ENCODE measurements around the gene PTPN5. TPM values are rescaled to one million over a fixed set of nuclear protein-coding genes. Genes with fewer than 3 reads are reported as not detected.
"Not testable (repeated sequence)": the region's sequence is repeated elsewhere in the genome, so short reads cannot be mapped to it uniquely, and the experiment has no call there.

PTPN5 gene
- total RNA-seq, 1 donor from 2014 or later = 36.7 TPM

- DNase-seq (ENCODE audit: low spot score in 2 of 2) (no peak), FAIRE-seq (no peak)
Observed at GRCh38 chr11:18696638-18697225, 94.9 kb downstream of the PTPN5 start.

GRCh38 chr11:18692941-18693760, 98.4 kb downstream of the PTPN5 start:
- FAIRE-seq (no peak), DNase-seq (ENCODE audit: low spot score in 2 of 2) (no peak)

- not testable (repeated sequence) for DNase-seq (ENCODE audit: low spot score in 2 of 2); FAIRE-seq
Observed at GRCh38 chr11:18691467-18692140, 100.0 kb downstream of the PTPN5 start.

GRCh38 chr11:18684267-18684666, 107.3 kb downstream of the PTPN5 start:
- DNase-seq (ENCODE audit: low spot score in 2 of 2) (no peak), FAIRE-seq (no peak)

- DNase-seq (ENCODE audit: low spot score in 2 of 2) = no peak
- no peak for FAIRE-seq
Observed at GRCh38 chr11:18682466-18682865, 109.1 kb downstream of the PTPN5 start.

- not testable (repeated sequence) for FAIRE-seq; DNase-seq (ENCODE audit: low spot score in 2 of 2)
Observed at GRCh38 chr11:18681949-18682348, 109.6 kb downstream of the PTPN5 start.

Other genes starting within 250 kb of the PTPN5 start
- 17.5 TPM for gene UEVLD, start 203.1 kb downstream of the PTPN5 start, total RNA-seq
- 1.2 TPM for gene MISFA, start 192.0 kb downstream of the PTPN5 start, total RNA-seq
- gene SPTY2D1, start 157.5 kb downstream of the PTPN5 start, total RNA-seq = 10.2 TPM
- gene TMEM86A, start 93.0 kb downstream of the PTPN5 start, total RNA-seq = 4.9 TPM
- not detected for gene IGSF22, start 65.6 kb downstream of the PTPN5 start, total RNA-seq
- gene MRGPRX1, start 147.6 kb upstream of the PTPN5 start, total RNA-seq = not detected

Data from frontal cortex (tissue), 4 donors.